Measurements from ENCODE around the gene CDH13.
A peak's percentile ranks its signal among the peaks of the same experiment; 100 is the strongest.

CDH13 gene

DNA sequence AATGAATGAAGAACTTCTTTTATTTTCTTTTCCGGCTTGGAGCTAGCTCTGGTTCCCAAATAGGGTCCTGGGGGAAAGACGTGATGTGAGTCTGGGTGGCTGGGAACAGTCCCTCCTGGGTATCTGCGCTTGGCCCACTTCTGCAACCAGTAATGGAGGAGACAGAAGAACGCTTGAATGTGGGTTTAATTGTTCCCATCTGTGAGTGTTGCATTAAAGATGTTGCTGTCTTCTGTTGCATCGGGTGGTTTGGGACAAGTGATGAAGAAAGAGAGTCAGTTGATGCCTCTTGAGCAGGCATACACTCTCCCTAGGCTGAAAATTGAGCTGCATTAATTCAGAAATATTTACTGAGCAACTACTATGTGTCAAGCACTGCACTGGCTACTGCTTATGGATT, 511.1 kb downstream of the CDH13 start:
- Histone ChIP-seq H3K9ac (ENCODE audit: low read length) (peak overlapping the region; percentile 70), H3K4me1 (ENCODE audit: control insufficient read depth, insufficient read depth, low read depth, low read length) (peaks cover 3% of the 10 kb centered on the region), H3K79me1 (replicated peaks; ENCODE audit: low read length, poor library complexity, severe bottlenecking) (no peaks in the 10 kb centered on the region), H2AFZ (ENCODE audit: low read depth, low read length) (no peak overlapping the region), H3K4me3 (ENCODE audit: insufficient read depth in 1 of 2, low read depth in 1 of 2, low read length in 2 of 2) (peak overlapping the region in 1 of 2 experiments; percentile 67), H3K9me3 (ENCODE audit: control insufficient read depth, low read length) (no peaks in the 10 kb centered on the region), H3K18ac (ENCODE audit: low read depth in 1 of 2, low read length in 2 of 2) (no peak overlapping the region), H3K23ac (ENCODE audit: low read length in 2 of 2) (no peak overlapping the region), H4K8ac (ENCODE audit: low read length) (no peak overlapping the region), H3K4ac (ENCODE audit: low read depth in 1 of 2, low read length in 2 of 2) (no peak overlapping the region), H3K36me3 (ENCODE audit: control insufficient read depth in 1 of 2, insufficient read depth in 2 of 2, low read depth in 1 of 2, low read length in 2 of 2) (no peaks in the 10 kb centered on the region), H3K27ac (ENCODE audit: low read length, poor library complexity, severe bottlenecking) (no peak overlapping the region), H3K4me2 (ENCODE audit: low read length, poor library complexity, severe bottlenecking) (no peak overlapping the region), H2AK5ac (ENCODE audit: low read length, severe bottlenecking) (no peak overlapping the region), H2BK12ac (ENCODE audit: low read length in 2 of 2) (no peak overlapping the region), H3K27me3 (ENCODE audit: control insufficient read depth in 1 of 2, insufficient read depth in 1 of 2, low read length in 2 of 2) (no peaks in the 10 kb centered on the region), H4K91ac (ENCODE audit: low read length) (no peak overlapping the region), H2BK5ac (ENCODE audit: low read depth, low read length, poor library complexity, severe bottlenecking) (no peak overlapping the region), H2BK15ac (ENCODE audit: low read depth, poor library complexity, severe bottlenecking) (no peak overlapping the region), H2BK120ac (ENCODE audit: low read depth, low read length) (no peak overlapping the region), H3K14ac (ENCODE audit: low read length in 2 of 2) (no peak overlapping the region)
- WGBS, result 96% methylated on average over 5 of the region's 5 CpGs
- DNase-seq, result no peak

DNA sequence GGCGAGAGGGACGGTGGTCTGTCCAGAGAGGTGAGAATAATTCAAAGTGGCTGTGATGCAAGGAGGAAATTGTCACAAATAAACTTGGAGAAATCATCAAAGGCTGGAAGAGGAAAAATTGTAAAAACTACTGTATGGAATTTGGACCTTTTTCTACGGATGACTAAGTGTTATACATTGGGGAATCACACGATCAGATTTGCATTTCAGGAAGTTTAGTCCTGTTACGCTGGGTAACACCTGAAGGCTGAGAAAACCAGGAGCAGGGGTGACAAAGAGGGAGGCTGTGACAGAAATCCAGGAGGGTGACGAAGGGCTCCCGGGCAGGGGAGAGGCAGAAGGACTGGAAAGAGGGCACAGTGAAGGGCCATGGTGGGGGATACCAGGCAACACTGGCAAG, 511.7 kb downstream of the CDH13 start:
- Histone ChIP-seq H4K8ac (ENCODE audit: low read length) (no peak overlapping the region), H2AFZ (ENCODE audit: low read depth, low read length) (no peak overlapping the region), H3K4me1 (ENCODE audit: control insufficient read depth, insufficient read depth, low read depth, low read length) (peaks cover 3% of the 10 kb centered on the region), H3K27me3 (ENCODE audit: control insufficient read depth in 1 of 2, insufficient read depth in 1 of 2, low read length in 2 of 2) (no peaks in the 10 kb centered on the region), H2BK120ac (ENCODE audit: low read depth, low read length) (no peak overlapping the region), H3K4me2 (ENCODE audit: low read length, poor library complexity, severe bottlenecking) (no peak overlapping the region), H2BK12ac (ENCODE audit: low read length in 2 of 2) (no peak overlapping the region), H2BK15ac (ENCODE audit: low read depth, poor library complexity, severe bottlenecking) (no peak overlapping the region), H2BK5ac (ENCODE audit: low read depth, low read length, poor library complexity, severe bottlenecking) (no peak overlapping the region), H2AK5ac (ENCODE audit: low read length, severe bottlenecking) (no peak overlapping the region), H3K14ac (ENCODE audit: low read length in 2 of 2) (peak overlapping the region in 1 of 2 experiments; percentile 69), H3K18ac (ENCODE audit: low read depth in 1 of 2, low read length in 2 of 2) (peak overlapping the region in 1 of 2 experiments; percentile 8), H3K4ac (ENCODE audit: low read depth in 1 of 2, low read length in 2 of 2) (no peak overlapping the region), H3K4me3 (ENCODE audit: insufficient read depth in 1 of 2, low read depth in 1 of 2, low read length in 2 of 2) (no peak overlapping the region), H3K36me3 (ENCODE audit: control insufficient read depth in 1 of 2, insufficient read depth in 2 of 2, low read depth in 1 of 2, low read length in 2 of 2) (no peaks in the 10 kb centered on the region), H4K91ac (ENCODE audit: low read length) (no peak overlapping the region), H3K9me3 (ENCODE audit: control insufficient read depth, low read length) (no peaks in the 10 kb centered on the region), H3K27ac (ENCODE audit: low read length, poor library complexity, severe bottlenecking) (no peak overlapping the region), H3K79me1 (replicated peaks; ENCODE audit: low read length, poor library complexity, severe bottlenecking) (no peaks in the 10 kb centered on the region), H3K23ac (ENCODE audit: low read length in 2 of 2) (no peak overlapping the region), H3K9ac (ENCODE audit: low read length) (no peak overlapping the region)
- 92% methylated on average over 7 of the region's 7 CpGs for WGBS
- DNase-seq, result no peak

DNA sequence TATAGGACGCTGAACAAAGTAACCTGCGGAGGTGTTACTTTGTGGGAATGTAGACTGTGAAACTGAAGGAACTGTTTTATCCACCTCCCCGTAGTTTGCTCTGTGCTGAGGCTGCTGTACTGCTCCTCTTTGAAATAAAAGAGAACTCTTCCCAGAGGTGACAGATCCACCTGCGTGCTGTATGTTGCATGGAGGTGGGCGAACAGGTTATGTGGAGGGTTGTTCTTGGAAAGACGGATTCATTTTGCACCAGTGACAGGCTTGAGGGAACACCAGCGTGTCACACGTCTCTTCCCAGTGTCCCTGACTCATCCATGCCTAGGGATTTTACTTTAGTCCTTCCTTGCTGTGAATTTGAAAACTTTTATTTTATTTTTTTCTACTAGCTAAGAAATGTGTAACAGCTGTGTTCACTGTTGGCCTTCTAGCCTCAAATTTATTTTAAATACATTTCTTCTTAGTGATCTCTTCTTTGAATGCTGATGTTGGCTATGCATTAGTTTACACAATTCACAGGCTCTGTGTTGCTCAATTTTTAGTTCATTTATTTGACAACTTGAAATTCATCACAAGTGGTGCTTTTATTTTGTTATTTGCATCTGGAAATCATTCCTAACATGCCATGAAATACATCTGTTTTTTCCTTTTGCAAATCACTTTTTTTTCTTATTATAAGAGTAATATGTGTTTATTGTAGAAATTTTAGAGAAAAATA, 512.4 kb downstream of the CDH13 start:
- H2AFZ ChIP-seq (ENCODE audit: low read depth, low read length), result no peak overlapping the region
- H3K4me1 ChIP-seq (ENCODE audit: control insufficient read depth, insufficient read depth, low read depth, low read length), result peaks cover 3% of the 10 kb centered on the region
- no peak overlapping the region for H2BK12ac ChIP-seq (ENCODE audit: low read length in 2 of 2)
- H2BK5ac ChIP-seq (ENCODE audit: low read depth, low read length, poor library complexity, severe bottlenecking), result no peak overlapping the region
- no peaks in the 10 kb centered on the region for H3K79me1 ChIP-seq (replicated peaks; ENCODE audit: low read length, poor library complexity, severe bottlenecking)
- no peak for DNase-seq
- no peak overlapping the region for H3K14ac ChIP-seq (ENCODE audit: low read length in 2 of 2)
- H3K27me3 ChIP-seq (ENCODE audit: control insufficient read depth in 1 of 2, insufficient read depth in 1 of 2, low read length in 2 of 2), result no peaks in the 10 kb centered on the region
- H2AK5ac ChIP-seq (ENCODE audit: low read length, severe bottlenecking), result no peak overlapping the region
- H3K4me3 ChIP-seq (ENCODE audit: insufficient read depth in 1 of 2, low read depth in 1 of 2, low read length in 2 of 2), result no peak overlapping the region
- WGBS, result 98% methylated on average over 6 of the region's 8 CpGs
- no peaks in the 10 kb centered on the region for H3K36me3 ChIP-seq (ENCODE audit: control insufficient read depth in 1 of 2, insufficient read depth in 2 of 2, low read depth in 1 of 2, low read length in 2 of 2)
- no peak overlapping the region for H3K27ac ChIP-seq (ENCODE audit: low read length, poor library complexity, severe bottlenecking)
- no peak overlapping the region for H4K91ac ChIP-seq (ENCODE audit: low read length)
- H3K9me3 ChIP-seq (ENCODE audit: control insufficient read depth, low read length), result no peaks in the 10 kb centered on the region
- peak overlapping the region; percentile 67 for H4K8ac ChIP-seq (ENCODE audit: low read length)
- H3K4ac ChIP-seq (ENCODE audit: low read depth in 1 of 2, low read length in 2 of 2), result no peak overlapping the region
- H3K18ac ChIP-seq (ENCODE audit: low read depth in 1 of 2, low read length in 2 of 2), result no peak overlapping the region
- no peak overlapping the region for H2BK120ac ChIP-seq (ENCODE audit: low read depth, low read length)
- no peak overlapping the region for H3K9ac ChIP-seq (ENCODE audit: low read length)
- no peak overlapping the region for H3K4me2 ChIP-seq (ENCODE audit: low read length, poor library complexity, severe bottlenecking)
- no peak overlapping the region for H3K23ac ChIP-seq (ENCODE audit: low read length in 2 of 2)
- H2BK15ac ChIP-seq (ENCODE audit: low read depth, poor library complexity, severe bottlenecking), result no peak overlapping the region

DNA sequence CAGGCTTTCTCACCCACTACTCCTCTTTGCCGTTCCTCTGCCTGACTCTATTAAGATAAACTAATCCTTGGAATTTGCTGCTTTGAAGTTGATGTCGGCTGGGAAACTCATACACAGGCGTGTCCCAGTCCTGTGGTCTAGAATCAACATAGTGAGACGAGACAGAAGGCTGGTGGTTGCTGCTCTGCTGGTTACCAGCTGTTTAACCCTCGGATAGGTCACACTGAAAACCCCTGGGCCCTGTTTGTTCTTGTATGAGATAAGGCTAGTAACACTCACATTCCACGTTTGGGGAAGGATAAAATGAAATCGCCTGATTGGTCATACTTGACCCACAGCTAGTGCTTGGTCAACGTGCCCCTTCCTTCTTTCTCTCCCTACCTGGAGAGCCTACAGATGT, 517.0 kb downstream of the CDH13 start:
- Histone ChIP-seq H3K79me1 (replicated peaks; ENCODE audit: low read length, poor library complexity, severe bottlenecking) (no peaks in the 10 kb centered on the region), H3K14ac (ENCODE audit: low read length in 2 of 2) (no peak overlapping the region), H3K23ac (ENCODE audit: low read length in 2 of 2) (no peak overlapping the region), H2BK12ac (ENCODE audit: low read length in 2 of 2) (no peak overlapping the region), H3K18ac (ENCODE audit: low read depth in 1 of 2, low read length in 2 of 2) (no peak overlapping the region), H4K91ac (ENCODE audit: low read length) (no peak overlapping the region), H3K4me2 (ENCODE audit: low read length, poor library complexity, severe bottlenecking) (no peak overlapping the region), H2AFZ (ENCODE audit: low read depth, low read length) (no peak overlapping the region), H3K9me3 (ENCODE audit: control insufficient read depth, low read length) (no peaks in the 10 kb centered on the region), H2BK5ac (ENCODE audit: low read depth, low read length, poor library complexity, severe bottlenecking) (no peak overlapping the region), H3K27ac (ENCODE audit: low read length, poor library complexity, severe bottlenecking) (peak overlapping the region; percentile 43), H3K9ac (ENCODE audit: low read length) (no peak overlapping the region), H4K8ac (ENCODE audit: low read length) (no peak overlapping the region), H2AK5ac (ENCODE audit: low read length, severe bottlenecking) (no peak overlapping the region), H3K27me3 (ENCODE audit: control insufficient read depth in 1 of 2, insufficient read depth in 1 of 2, low read length in 2 of 2) (no peaks in the 10 kb centered on the region), H3K4ac (ENCODE audit: low read depth in 1 of 2, low read length in 2 of 2) (no peak overlapping the region), H3K4me3 (ENCODE audit: insufficient read depth in 1 of 2, low read depth in 1 of 2, low read length in 2 of 2) (no peak overlapping the region), H3K4me1 (ENCODE audit: control insufficient read depth, insufficient read depth, low read depth, low read length) (no peaks in the 10 kb centered on the region), H3K36me3 (ENCODE audit: control insufficient read depth in 1 of 2, insufficient read depth in 2 of 2, low read depth in 1 of 2, low read length in 2 of 2) (no peaks in the 10 kb centered on the region), H2BK15ac (ENCODE audit: low read depth, poor library complexity, severe bottlenecking) (no peak overlapping the region), H2BK120ac (ENCODE audit: low read depth, low read length) (no peak overlapping the region)
- DNase-seq, result peak; percentile 49
- WGBS, result 13% methylated on average over 4 of the region's 8 CpGs
